ENCODE measurements around the gene JTB.

- TF ChIP-seq CTCF (IDR thresholded peaks at IDR 0.05 in 4 of 5, conservative IDR thresholded peaks at IDR 0.05 in 1 of 5) (peak in 4 of 5 experiments; percentile 25 to 51 (median 34)), POLR2A (IDR thresholded peaks at IDR 0.05) (peak; percentile 74 to 89)
These were observed 10.1 kb downstream of the JTB start, which contains the start of gene CREB3L4 for GRCh38 chr1:153967107-153967999.

Data from gastrocnemius medialis (tissue), 4 donors.